Natural killer cell (primary cell): ENCODE data around the gene FNBP1. TPM values are rescaled to one million over a fixed set of nuclear protein-coding genes. Genes with fewer than 3 reads are reported as not detected.
"Not testable (repeated sequence)": the region's sequence is repeated elsewhere in the genome, so short reads cannot be mapped to it uniquely, and the experiment has no call there.

Experiments
- ATAC-seq, 3 donors: fragments of 150-1000 bp in 2 of 3; fragments of 200-7000 bp in 1 of 3; cut with Tn5 transposase; 1 replicate in 1 of 3; 2 replicates in 2 of 3; pipeline ENCODE4 v1.10.0; 2021; ENCODE audit warnings: mild to moderate bottlenecking in 2 of 3, moderate library complexity in 2 of 3
- DNase-seq, 2 donors: peaks; one replicate each; pipeline versions ENCODE4 v3.0.0 to v3.0.0-alpha.2; 2013 to 2021; ENCODE audit warnings: mixed read lengths in 1 of 2
- H3K27ac ChIP-seq: one replicate; pipeline ENCODE4 v1.5.1; 2013; ENCODE audit warnings: mild to moderate bottlenecking, low read length
- H3K27me3 ChIP-seq: one replicate; pipeline ENCODE4 v1.6.1; 2013; ENCODE audit warnings: low read length; ENCODE audit not compliant: control insufficient read depth, insufficient read depth
- H3K36me3 ChIP-seq: one replicate; pipeline ENCODE4 v1.6.1; 2013; ENCODE audit warnings: low read length; ENCODE audit not compliant: control insufficient read depth, insufficient read depth
- H3K4me1 ChIP-seq: one replicate; pipeline ENCODE4 v1.6.1; 2013; ENCODE audit warnings: low read length; ENCODE audit not compliant: control insufficient read depth, insufficient read depth
- H3K4me3 ChIP-seq: one replicate; pipeline ENCODE4 v1.5.1; 2013; ENCODE audit warnings: low read length
- H3K9me3 ChIP-seq: one replicate; pipeline ENCODE4 v1.6.1; 2013; ENCODE audit warnings: low read length; ENCODE audit not compliant: control insufficient read depth, insufficient read depth
- H3K27ac Mint-ChIP-seq, 2 donors: one replicate each; pipeline ENCODE4 v1.8.0; 2022; ENCODE audit warnings: mild to moderate bottlenecking in 2 of 2, mixed read lengths in 2 of 2, moderate library complexity in 1 of 2
- H3K27me3 Mint-ChIP-seq, 2 donors: one replicate each; pipeline ENCODE4 v1.8.0; 2022; ENCODE audit warnings: low read depth in 2 of 2, mixed read lengths in 2 of 2
- H3K36me3 Mint-ChIP-seq: one replicate; pipeline ENCODE4 v1.8.0; 2022; ENCODE audit warnings: mixed read lengths
- H3K4me1 Mint-ChIP-seq, 2 donors: one replicate each; pipeline ENCODE4 v1.8.0; 2022; ENCODE audit warnings: mixed read lengths in 2 of 2
- H3K4me3 Mint-ChIP-seq: one replicate; pipeline ENCODE4 v1.8.0; 2022; ENCODE audit warnings: mild to moderate bottlenecking, moderate library complexity, mixed read lengths
- H3K9me3 Mint-ChIP-seq, 2 donors: one replicate each; pipeline ENCODE4 v1.8.0; 2022; ENCODE audit warnings: mixed read lengths in 2 of 2
- CTCF ChIP-seq: fragments of 200-600 bp; IDR thresholded peaks from one replicate; pipeline ENCODE4 v1.8.0; 2022; ENCODE audit warnings: antibody characterized with exemption
- WGBS: methylation state at CpG from one replicate; pipeline ENCODE4 v1.1.7; 2013; ENCODE audit warnings: missing lambda C conversion rate; ENCODE audit not compliant: insufficient coverage; 5-methylcytosine and 5-hydroxymethylcytosine counted together
- intact Hi-C: fragments of 100-400 bp; cut with micrococcal nuclease; formaldehyde crosslinking; loops from one replicate; pipeline ENCODE4 v1.14.2; 2022
- total RNA-seq, 4 donors: library from RNA; stranded (reverse); fragments of 120-200 nt in 1 of 4; gene quantifications; one replicate each; pipeline versions ENCODE4 v1.2.3 to v1.2.4, GENCODE V29; 2013 to 2022

The FNBP1 gene
- total RNA-seq, 3 donors from 2014 or later (not counting 1 experiment from before 2014, with no cell fraction given) = 177 to 209 (median 203) TPM

- no peak overlapping the region for H3K4me3 ChIP-seq
- Mint-ChIP-seq H3K4me1 (peaks cover 47 to 52% of the 10 kb centered on the region in 2 donors), H3K9me3 (peaks cover 2 to 3% of the 10 kb centered on the region in 2 donors), H3K27ac (peak overlapping the region; percentile 81 to 93), H3K27me3 (no peaks in the 10 kb centered on the region), H3K4me3 (peak overlapping the region; percentile 71), H3K36me3 (peaks cover 2% of the 10 kb centered on the region)
- DNase-seq (peak; percentile 37 to 87), ATAC-seq (peak; percentile 91 to 94 (median 93))
- H3K27me3 ChIP-seq = no peaks in the 10 kb centered on the region
- H3K4me1 ChIP-seq = peaks cover 30% of the 10 kb centered on the region
- H3K36me3 ChIP-seq = peaks cover 9% of the 10 kb centered on the region
- TF ChIP-seq CTCF = no peak
- peak overlapping the region; percentile 92 for H3K27ac ChIP-seq
- 46% methylated on average over 4 of the region's 5 CpGs for WGBS
- intact Hi-C loops = loop anchor here (1.0 to 10.0 kb wide), 5 partner anchors 18 to 180 kb away; no protein-coding TSS in a partner anchor
- no peaks in the 10 kb centered on the region for H3K9me3 ChIP-seq
Observed at GRCh38 chr9:129944506-129945116, 98.4 kb downstream of the FNBP1 start.

GRCh38 chr9:129939431-129939830 is 103.6 kb downstream of the FNBP1 start:
- H3K27me3 ChIP-seq = no peaks in the 10 kb centered on the region
- DNase-seq (no peak), ATAC-seq (peak in 1 of 3 donors; percentile 33)
- peaks cover 39% of the 10 kb centered on the region for H3K4me1 ChIP-seq
- intact Hi-C loops = no loop called here
- peak overlapping the region; percentile 55 for H3K4me3 Mint-ChIP-seq
- H3K36me3 ChIP-seq = peaks cover 8% of the 10 kb centered on the region
- no peak for TF ChIP-seq CTCF
- no peaks in the 10 kb centered on the region for H3K36me3 Mint-ChIP-seq
- no peaks in the 10 kb centered on the region for H3K9me3 ChIP-seq
- H3K27ac ChIP-seq = peak overlapping the region; percentile 35
- no CpG with 5 or more reads among the region's 2 CpGs for WGBS
- no peaks in the 10 kb centered on the region for H3K27me3 Mint-ChIP-seq
- H3K4me3 ChIP-seq = no peak overlapping the region
- peaks cover 2 to 3% of the 10 kb centered on the region in 2 donors for H3K9me3 Mint-ChIP-seq
- H3K4me1 Mint-ChIP-seq = peaks cover 37 to 40% of the 10 kb centered on the region in 2 donors
- peak overlapping the region; percentile 84 to 88 for H3K27ac Mint-ChIP-seq

- Mint-ChIP-seq H3K27me3 (no peaks in the 10 kb centered on the region), H3K4me1 (peaks cover 39 to 41% of the 10 kb centered on the region in 2 donors), H3K36me3 (no peaks in the 10 kb centered on the region), H3K27ac (peak overlapping the region; percentile 84 to 88), H3K9me3 (peaks cover 0 to 2% of the 10 kb centered on the region in 2 donors), H3K4me3 (peak overlapping the region; percentile 9)
- Histone ChIP-seq H3K4me3 (no peak overlapping the region), H3K27me3 (no peaks in the 10 kb centered on the region), H3K4me1 (peaks cover 32% of the 10 kb centered on the region), H3K36me3 (peaks cover 8% of the 10 kb centered on the region), H3K9me3 (no peaks in the 10 kb centered on the region), H3K27ac (no peak overlapping the region)
- intact Hi-C loops = no loop called here
- 30% methylated on average over 1 of the region's 2 CpGs for WGBS
- TF ChIP-seq CTCF = no peak
- DNase-seq (peak in 1 of 2 donors; percentile 51), ATAC-seq (no peak)
Observed at GRCh38 chr9:129938291-129938979, 104.6 kb downstream of the FNBP1 start.

GRCh38 chr9:129937879-129938278 is 105.1 kb downstream of the FNBP1 start:
- peaks cover 26% of the 10 kb centered on the region for H3K4me1 ChIP-seq
- DNase-seq, H3K27me3 Mint-ChIP-seq, H3K36me3 ChIP-seq, H3K9me3 ChIP-seq, H3K9me3 Mint-ChIP-seq, H3K36me3 Mint-ChIP-seq, H3K27ac ChIP-seq, H3K27me3 ChIP-seq, ATAC-seq, H3K4me3 Mint-ChIP-seq, intact Hi-C loops, H3K4me3 ChIP-seq: not testable (repeated sequence)
- peaks cover 39 to 43% of the 10 kb centered on the region in 2 donors for H3K4me1 Mint-ChIP-seq
- peak overlapping the region; percentile 84 to 88 for H3K27ac Mint-ChIP-seq
- WGBS = 100% methylated on average over 4 of the region's 5 CpGs
